Caco-2 (cell line): ENCODE results near the gene DHRS4. TPM values are rescaled to one million over a fixed set of nuclear protein-coding genes. Genes with fewer than 3 reads are reported as not detected.
A peak's percentile ranks its signal among the peaks of the same experiment; 100 is the strongest.
"Not testable (repeated sequence)": the region's sequence is repeated elsewhere in the genome, so short reads cannot be mapped to it uniquely, and the experiment has no call there.

ENCODE experiments used
- BruUV-seq: library from RNA; stranded (reverse); fragments of 400-500 nt; replicated peaks from 2 replicates; lab custom pipeline; 2021; lab: Mats Ljungman, UMichigan
- CTCF ChIA-PET: fragments of 300-600 bp; sonication (Branson Sonifier 250); formaldehyde crosslinking; loops from one replicate; lab custom pipeline; 2022; ENCODE audit warnings: antibody characterized with exemption; lab: Charles Lee
- POLR2A ChIA-PET: fragments of 300-600 bp; sonication (Branson Sonifier 250); formaldehyde crosslinking; loops from one replicate; lab custom pipeline; 2022; ENCODE audit warnings: antibody characterized with exemption; lab: Charles Lee
- DNase-seq, 2 experiments: peaks; one replicate each; pipeline versions ENCODE4 v3.0.0 to v3.0.0-alpha.2; 2020 to 2022
- H3K27me3 ChIP-seq: replicated peaks from 2 replicates; pipeline ENCODE4 v1.6.0; 2011; ENCODE audit warnings: low read length; ENCODE audit not compliant: control insufficient read depth, insufficient read depth
- H3K36me3 ChIP-seq: 2 replicates; pipeline ENCODE4 v1.5.1; 2011; ENCODE audit warnings: low read length; ENCODE audit not compliant: control insufficient read depth, insufficient read depth
- H3K4me1 ChIP-seq: fragments of 250-450 bp; sonication (Bioruptor Pico); 2 replicates; pipeline ENCODE4 v1.5.1; 2020; ENCODE audit warnings: mild to moderate bottlenecking
- H3K4me3 ChIP-seq: 2 replicates; pipeline ENCODE4 v1.5.1; 2011; ENCODE audit warnings: low read depth, mild to moderate bottlenecking, control low read depth, low read length
- H3K9me3 ChIP-seq: fragments of 250-450 bp; sonication (Bioruptor Pico); 2 replicates; pipeline ENCODE4 v1.5.1; 2020; ENCODE audit warnings: mild to moderate bottlenecking, moderate library complexity
- H3K27ac Mint-ChIP-seq: one replicate; pipeline ENCODE4 v1.8.0; 2022; ENCODE audit warnings: mixed read lengths; ENCODE audit not compliant: unreplicated experiment
- H3K27me3 Mint-ChIP-seq: one replicate; pipeline ENCODE4 v1.8.0; 2022; ENCODE audit warnings: mixed read lengths; ENCODE audit not compliant: insufficient read depth, unreplicated experiment
- H3K36me3 Mint-ChIP-seq: one replicate; pipeline ENCODE4 v1.8.0; 2022; ENCODE audit warnings: mild to moderate bottlenecking, mixed read lengths; ENCODE audit not compliant: insufficient read depth, unreplicated experiment
- H3K4me1 Mint-ChIP-seq: one replicate; pipeline ENCODE4 v1.8.0; 2022; ENCODE audit warnings: low read depth, mixed read lengths; ENCODE audit not compliant: unreplicated experiment
- H3K4me3 Mint-ChIP-seq: one replicate; pipeline ENCODE4 v1.8.0; 2022; ENCODE audit warnings: mild to moderate bottlenecking, moderate library complexity, mixed read lengths; ENCODE audit not compliant: unreplicated experiment
- H3K9me3 Mint-ChIP-seq: one replicate; pipeline ENCODE4 v1.8.0; 2022; ENCODE audit warnings: mixed read lengths; ENCODE audit not compliant: unreplicated experiment
- intact Hi-C: fragments of 100-400 bp; cut with micrococcal nuclease; formaldehyde crosslinking; loops from one replicate; pipeline ENCODE4 v1.10.0; 2022; ENCODE audit not compliant: unreplicated experiment
- total RNA-seq: library from RNA; stranded (reverse); gene quantifications from 2 replicates; pipeline ENCODE4 v1.2.3, GENCODE V29; 2022

The DHRS4 gene
- total RNA-seq, 1 experiment from 2014 or later, result 8.6 TPM

DNA sequence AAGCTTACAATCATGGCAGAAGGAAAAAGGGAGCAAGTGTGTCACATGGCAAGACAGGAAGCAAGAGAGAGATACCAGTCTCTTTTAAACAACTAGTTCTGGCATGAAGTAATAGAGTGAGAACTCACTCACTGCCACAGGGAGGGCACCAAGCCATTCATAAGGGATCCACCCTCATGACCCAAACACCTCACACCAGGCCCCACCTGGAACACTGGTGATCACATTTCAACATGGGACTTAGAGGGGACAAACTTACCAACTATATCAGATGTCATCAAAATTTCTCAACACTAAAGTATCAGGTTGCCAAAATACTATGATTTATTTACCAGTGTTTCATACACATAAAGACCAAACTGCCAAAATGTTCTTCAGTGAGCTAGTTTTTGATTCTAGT, 7.3 kb downstream of the DHRS4 start:
- POLR2A ChIA-PET, H3K27me3 Mint-ChIP-seq, H3K4me1 ChIP-seq, H3K36me3 Mint-ChIP-seq, H3K27ac Mint-ChIP-seq, H3K9me3 Mint-ChIP-seq, DNase-seq, H3K4me3 Mint-ChIP-seq, CTCF ChIA-PET, H3K4me1 Mint-ChIP-seq, intact Hi-C loops, H3K27me3 ChIP-seq, H3K36me3 ChIP-seq, BruUV-seq, H3K9me3 ChIP-seq, H3K4me3 ChIP-seq: not testable (repeated sequence)

DNA sequence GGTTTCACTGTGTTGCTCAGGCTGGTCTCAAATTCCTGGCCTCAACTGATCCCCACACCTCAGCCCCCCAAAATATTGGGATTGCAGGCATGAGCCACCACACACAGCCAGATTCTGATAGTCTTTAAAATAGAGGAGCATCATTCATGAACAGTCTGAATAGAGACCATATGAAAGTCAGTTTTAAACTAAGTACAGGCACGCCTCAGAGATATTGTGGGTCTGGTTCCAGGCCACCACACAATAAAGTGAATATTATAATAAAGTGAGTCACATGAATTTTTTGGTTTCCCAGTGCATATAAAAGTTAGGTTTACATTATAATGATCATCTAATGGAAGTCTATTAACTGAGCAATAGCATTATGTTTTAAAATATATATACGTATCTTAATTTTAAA, 8.1 kb downstream of the DHRS4 start:
- DNase-seq, BruUV-seq, CTCF ChIA-PET: not testable (repeated sequence)

DNA sequence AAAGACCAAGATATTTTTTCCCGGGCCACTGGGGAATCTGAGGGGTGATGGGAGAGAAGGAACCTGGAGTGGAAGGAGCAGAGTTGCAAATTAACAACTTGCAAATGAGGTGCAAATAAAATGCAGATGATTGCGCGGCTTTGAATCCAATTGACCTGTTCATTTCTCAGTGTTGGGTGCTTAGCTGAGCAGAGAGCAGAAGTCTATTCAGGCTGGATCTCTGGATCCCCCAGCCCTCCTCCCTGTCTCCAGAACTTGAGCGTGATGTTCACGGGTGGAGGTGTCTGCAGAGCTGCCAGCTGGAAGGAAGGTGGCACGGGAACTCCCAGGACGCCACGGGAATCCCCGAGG, 15.5 kb downstream of the DHRS4 start:
- H3K9me3 ChIP-seq, BruUV-seq, H3K4me1 ChIP-seq, H3K27me3 ChIP-seq, intact Hi-C loops, H3K4me3 ChIP-seq, H3K4me1 Mint-ChIP-seq, H3K27ac Mint-ChIP-seq, CTCF ChIA-PET, POLR2A ChIA-PET, H3K9me3 Mint-ChIP-seq, H3K27me3 Mint-ChIP-seq, DNase-seq, H3K36me3 Mint-ChIP-seq, H3K36me3 ChIP-seq, H3K4me3 Mint-ChIP-seq: not testable (repeated sequence)

More for the DNA sequence above, 8.1 kb downstream of the DHRS4 start:
- intact Hi-C loops, H3K36me3 Mint-ChIP-seq, H3K27ac Mint-ChIP-seq, H3K27me3 Mint-ChIP-seq, H3K9me3 Mint-ChIP-seq, H3K4me1 Mint-ChIP-seq, H3K4me3 ChIP-seq, H3K27me3 ChIP-seq, H3K9me3 ChIP-seq, H3K4me3 Mint-ChIP-seq, POLR2A ChIA-PET, H3K4me1 ChIP-seq, H3K36me3 ChIP-seq: not testable (repeated sequence)

DNA sequence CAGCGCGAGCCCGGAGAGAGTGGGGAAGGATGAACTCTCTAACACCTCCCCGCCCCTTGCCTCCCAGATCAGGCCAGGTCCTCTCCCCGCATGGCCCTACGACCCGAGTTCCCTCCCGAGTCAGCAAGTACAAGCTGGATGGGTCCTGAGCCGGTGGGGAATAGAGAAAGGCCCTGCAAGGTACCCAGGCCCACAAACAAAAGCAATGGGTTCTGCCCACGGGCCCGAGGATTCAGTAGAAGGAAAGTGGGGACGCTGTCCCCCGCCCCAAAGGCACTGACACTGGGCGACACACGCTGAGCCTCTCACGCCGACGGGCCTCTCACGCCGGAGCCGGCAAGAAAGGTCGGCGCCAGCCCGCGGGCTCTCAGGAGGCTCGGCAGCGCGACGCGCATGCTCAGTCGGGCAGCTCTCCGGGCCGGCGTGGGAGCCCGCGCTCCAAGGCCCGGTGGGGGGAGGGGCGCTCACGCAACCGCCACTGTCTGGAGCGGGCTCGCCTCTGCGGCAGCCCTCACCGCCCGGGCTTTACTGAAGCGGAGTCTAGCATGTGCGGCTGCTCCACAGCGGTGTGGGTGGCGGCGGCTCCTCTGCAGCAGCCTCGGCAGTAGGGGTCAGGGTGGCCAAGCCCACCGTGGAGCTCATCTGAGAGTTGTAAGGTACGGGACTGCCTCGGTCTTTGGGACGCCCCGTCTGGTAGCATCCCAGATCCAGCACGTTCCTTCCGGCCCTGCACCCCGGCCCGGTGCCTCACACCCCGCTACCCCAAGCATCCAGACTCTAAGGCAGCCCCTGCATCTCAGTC, 16.1 kb downstream of the DHRS4 start:
- peak overlapping the region; percentile 25 for H3K4me3 ChIP-seq
- H3K4me3 Mint-ChIP-seq, H3K27me3 Mint-ChIP-seq, H3K27ac Mint-ChIP-seq, H3K4me1 ChIP-seq, POLR2A ChIA-PET, H3K36me3 ChIP-seq, H3K36me3 Mint-ChIP-seq, intact Hi-C loops, H3K9me3 ChIP-seq, H3K4me1 Mint-ChIP-seq, CTCF ChIA-PET, BruUV-seq, H3K9me3 Mint-ChIP-seq, H3K27me3 ChIP-seq: not testable (repeated sequence)
- peak in 1 of 2 experiments; percentile 33 for DNase-seq

DNA sequence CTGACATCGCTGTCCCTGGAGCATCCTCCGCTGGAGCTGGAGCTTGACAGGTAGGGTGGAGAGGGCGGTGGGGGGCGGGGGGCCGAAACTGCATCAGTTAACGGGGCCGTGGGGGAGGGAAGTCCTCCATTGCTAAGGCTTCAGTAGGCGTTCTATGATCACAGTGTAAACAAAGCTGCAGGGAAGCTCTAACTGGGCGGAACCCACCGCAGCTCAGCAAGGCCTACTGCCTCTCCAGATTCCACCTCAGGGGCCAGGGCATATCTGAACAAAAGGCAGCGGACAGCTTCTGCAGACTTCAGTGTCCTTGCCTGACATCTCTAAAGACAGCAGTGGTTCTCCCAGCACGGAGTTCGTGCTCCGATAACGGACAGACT, 16.7 kb downstream of the DHRS4 start:
- H3K9me3 Mint-ChIP-seq, H3K4me3 Mint-ChIP-seq, H3K4me3 ChIP-seq, DNase-seq, CTCF ChIA-PET, POLR2A ChIA-PET, intact Hi-C loops, H3K36me3 ChIP-seq, H3K27me3 ChIP-seq, H3K4me1 ChIP-seq, H3K4me1 Mint-ChIP-seq, BruUV-seq, H3K27me3 Mint-ChIP-seq, H3K9me3 ChIP-seq, H3K27ac Mint-ChIP-seq, H3K36me3 Mint-ChIP-seq: not testable (repeated sequence)

DNA sequence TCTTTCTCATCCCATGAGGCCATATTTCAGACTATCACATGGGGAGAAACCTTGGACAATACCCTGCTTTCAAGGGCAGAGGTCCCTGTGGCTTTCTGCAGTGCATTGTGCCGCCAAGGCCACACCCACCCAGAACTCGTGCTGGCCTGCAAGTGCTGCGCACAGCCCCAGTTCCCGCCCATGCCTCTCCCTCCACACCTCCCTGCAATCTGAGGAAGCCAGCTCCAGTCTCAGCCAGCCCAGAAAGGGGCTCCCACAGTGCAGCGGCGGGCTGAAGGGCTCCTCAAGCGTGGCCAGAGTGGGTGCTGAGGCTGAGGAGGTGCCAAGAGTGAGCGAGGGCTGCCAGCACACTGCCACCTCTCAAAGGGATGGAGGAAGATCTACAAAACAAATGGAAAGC, 19.6 kb downstream of the DHRS4 start:
- H3K9me3 ChIP-seq, H3K27ac Mint-ChIP-seq, H3K36me3 Mint-ChIP-seq, H3K36me3 ChIP-seq, H3K4me3 Mint-ChIP-seq, H3K4me1 ChIP-seq, H3K4me1 Mint-ChIP-seq, H3K27me3 Mint-ChIP-seq, H3K27me3 ChIP-seq, intact Hi-C loops, CTCF ChIA-PET, H3K9me3 Mint-ChIP-seq, DNase-seq, H3K4me3 ChIP-seq, BruUV-seq, POLR2A ChIA-PET: not testable (repeated sequence)

DNA sequence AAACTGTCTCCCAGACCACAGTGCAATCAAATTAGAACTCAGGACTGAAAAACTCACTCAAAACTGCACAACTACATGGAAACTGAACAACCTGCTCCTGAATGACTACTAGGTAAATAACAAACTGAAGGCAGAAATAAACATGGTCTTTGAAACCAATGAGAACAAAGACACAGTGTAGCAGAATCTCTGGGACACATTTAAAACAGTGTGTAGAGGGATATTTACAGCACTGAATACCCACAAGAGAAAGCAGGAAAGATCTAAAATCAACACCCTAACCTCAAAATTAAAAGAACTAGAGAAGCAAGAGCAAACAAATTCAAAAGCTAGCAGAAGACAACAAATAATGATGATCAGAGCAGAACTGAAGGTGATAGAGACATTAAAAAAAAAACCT, 20.5 kb downstream of the DHRS4 start:
- H3K4me1 ChIP-seq, H3K36me3 Mint-ChIP-seq, H3K27me3 Mint-ChIP-seq, H3K9me3 ChIP-seq, H3K9me3 Mint-ChIP-seq, H3K27me3 ChIP-seq, H3K36me3 ChIP-seq, POLR2A ChIA-PET, BruUV-seq, H3K27ac Mint-ChIP-seq, H3K4me3 ChIP-seq, CTCF ChIA-PET, H3K4me3 Mint-ChIP-seq, DNase-seq, H3K4me1 Mint-ChIP-seq: not testable (repeated sequence)
- intact Hi-C loops, result loop anchor here (1.0 kb wide), 1 partner anchor 40 kb away; no protein-coding TSS in a partner anchor
